Endothelial cell of umbilical vein (primary cell): ENCODE results near the gene LRRTM3. TPM values are rescaled to one million over a fixed set of nuclear protein-coding genes. Genes with fewer than 3 reads are reported as not detected.

Experiments
- BruUV-seq: library from RNA; stranded (reverse); fragments of 400-500 nt; replicated peaks from 2 replicates; lab custom pipeline; 2021; lab: Mats Ljungman, UMichigan
- CTCF ChIA-PET: fragments of 300-600, 350-600 bp; sonication (Branson Sonifier 250); formaldehyde crosslinking; loops from one replicate; lab custom pipeline; 2021; ENCODE audit warnings: antibody characterized with exemption, inconsistent platforms; lab: Charles Lee
- POLR2A ChIA-PET: fragments of 300-600, 350-600 bp; sonication (Branson Sonifier 250); formaldehyde crosslinking; loops from one replicate; lab custom pipeline; 2021; ENCODE audit warnings: antibody characterized with exemption, inconsistent platforms; lab: Charles Lee
- DNase-seq: peaks from one replicate; pipeline ENCODE4 v3.0.0-alpha.2; 2011; ENCODE audit warnings: low read depth, low spot score
- FAIRE-seq: peaks from 2 replicates; lab custom pipeline; 2011; peaks lifted over from hg19 to GRCh38; lab: Jason Lieb, UNC
- H2AFZ ChIP-seq: 2 replicates; pipeline ENCODE4 v1.6.0; 2012; ENCODE audit warnings: low read depth, low read length, control low read depth, inconsistent platforms
- H3K27ac ChIP-seq: 2 replicates; pipeline ENCODE4 v1.5.1; 2011; ENCODE audit warnings: low read depth, mild to moderate bottlenecking, control low read depth, low read length, moderate library complexity; ENCODE audit not compliant: insufficient read depth
- H3K27me3 ChIP-seq, 2 experiments: 2 replicates each; pipeline versions ENCODE4 v1.6.0 to v1.6.1; 2011; ENCODE audit warnings: low read length in 2 of 2, mixed read lengths in 1 of 2; ENCODE audit not compliant: control insufficient read depth in 2 of 2, insufficient read depth in 2 of 2
- H3K36me3 ChIP-seq, 2 experiments: 2 replicates in 1 of 2; 3 replicates in 1 of 2; pipeline ENCODE4 v1.5.1; 2011; ENCODE audit warnings: low read length in 2 of 2, mild to moderate bottlenecking in 1 of 2, moderate library complexity in 1 of 2; ENCODE audit not compliant: control insufficient read depth in 2 of 2, insufficient read depth in 2 of 2; ENCODE audit errors: extremely low read depth in 1 of 2
- H3K4me1 ChIP-seq: 3 replicates; pipeline ENCODE4 v1.5.1; 2011; ENCODE audit warnings: mild to moderate bottlenecking, low read length; ENCODE audit not compliant: control insufficient read depth, insufficient read depth; ENCODE audit errors: extremely low read depth
- H3K4me2 ChIP-seq: 2 replicates; pipeline ENCODE4 v1.6.1; 2011; ENCODE audit warnings: low read length, control low read depth, mixed read lengths; ENCODE audit not compliant: insufficient read depth
- H3K4me3 ChIP-seq, 3 experiments: fragments of 200-600 bp in 1 of 3; sonication (generic), shearing (Covaris generic) in 1 of 3; replicated peaks in 1 of 3; 2 replicates each; pipeline ENCODE4 v1.5.1; 2011 to 2016; ENCODE audit warnings: control low read depth in 3 of 3, low read length in 3 of 3, mild to moderate bottlenecking in 2 of 3, inconsistent platforms in 1 of 3, low read depth in 1 of 3, moderate library complexity in 1 of 3; ENCODE audit not compliant: insufficient read depth in 1 of 3
- H3K79me2 ChIP-seq: 2 replicates; pipeline ENCODE4 v1.6.0; 2012; ENCODE audit warnings: low read length, inconsistent platforms; ENCODE audit not compliant: control insufficient read depth, insufficient read depth
- H3K9ac ChIP-seq: replicated peaks from 2 replicates; pipeline ENCODE3; 2011; ENCODE audit warnings: low read length, control low read depth; ENCODE audit not compliant: insufficient read depth; ENCODE audit errors: extremely low read depth
- H3K9me1 ChIP-seq: replicated peaks from 3 replicates; pipeline ENCODE4 v1.6.0; 2011; ENCODE audit warnings: mild to moderate bottlenecking, low read length; ENCODE audit not compliant: control insufficient read depth, insufficient read depth; ENCODE audit errors: extremely low read depth
- H3K9me3 ChIP-seq: replicated peaks from 2 replicates; pipeline ENCODE4 v1.5.1; 2012; ENCODE audit warnings: low read length, inconsistent platforms; ENCODE audit not compliant: control insufficient read depth, insufficient read depth
- H4K20me1 ChIP-seq: replicated peaks from 2 replicates; pipeline ENCODE3; 2011; ENCODE audit warnings: mild to moderate bottlenecking, low read length; ENCODE audit not compliant: control insufficient read depth, insufficient read depth; ENCODE audit errors: extremely low read depth
- EZH2 ChIP-seq: IDR thresholded peaks from 2 replicates; pipeline ENCODE4 v1.6.1; 2012; ENCODE audit warnings: borderline replicate concordance, low read depth, mild to moderate bottlenecking, moderate library complexity, low read length, inconsistent platforms; ENCODE audit not compliant: severe bottlenecking
- FOS ChIP-seq: IDR thresholded peaks from 2 replicates; pipeline ENCODE4 v1.6.1; 2011; ENCODE audit warnings: mild to moderate bottlenecking, low read length, moderate library complexity, borderline replicate concordance; ENCODE audit not compliant: insufficient read depth
- GATA2 ChIP-seq: IDR thresholded peaks from 2 replicates; pipeline ENCODE4 v1.7.0; 2011; ENCODE audit warnings: low read depth, mild to moderate bottlenecking, moderate library complexity, mixed read lengths, low read length; ENCODE audit not compliant: insufficient read length, insufficient read depth
- MAX ChIP-seq: IDR thresholded peaks from 2 replicates; pipeline ENCODE4 v1.6.1; 2011; ENCODE audit not compliant: insufficient read depth, insufficient read length
- POLR2AphosphoS5 ChIP-seq: IDR thresholded peaks from 2 replicates; pipeline ENCODE4 v1.6.1; 2012; ENCODE audit warnings: low read depth, mild to moderate bottlenecking, control low read depth, low read length, moderate library complexity; ENCODE audit not compliant: insufficient read depth
- dilution Hi-C: fragments of 300-500 bp; cut with MboI; formaldehyde crosslinking; loops from one replicate; pipeline ENCODE4 v1.15.0; 2019; ENCODE audit warnings: low sequenced_read_pairs; ENCODE audit not compliant: extremely low pct_ligation_motif_present
- intact Hi-C: fragments of 100-400 bp; cut with micrococcal nuclease; formaldehyde crosslinking; loops from one replicate; pipeline ENCODE4 v1.10.0; 2022
- polyA plus RNA-seq, 4 experiments: library from polyadenylated mRNA; depleted of rRNA in 3 of 4; stranded (reverse) in 3 of 4; unstranded in 1 of 4; fragments of >200 nt; gene quantifications; 2 replicates each; pipeline versions ENCODE4 v1.2.1 to v1.2.3, GENCODE V29; 2011 to 2012; ENCODE audit warnings: missing spikeins in 1 of 4
- total RNA-seq: library from RNA; stranded (reverse); gene quantifications from 2 replicates; pipeline ENCODE4 v1.2.3, GENCODE V29; 2021

The LRRTM3 gene
- total and polyA plus RNA-seq, 2 donors (not counting 3 experiments of a cell fraction or from before 2014, with no cell fraction given) = not detected

GRCh38 chr10:66926841-66927240 is 1.0 kb downstream of the LRRTM3 start:
- DNase-seq (no peak), FAIRE-seq (no peak)
- no peaks in the 10 kb centered on the region for H3K9me3 ChIP-seq
- H3K79me2 ChIP-seq = no peaks in the 10 kb centered on the region
- no TSS peak for BruUV-seq
- H3K9me1 ChIP-seq = no peaks in the 10 kb centered on the region
- peaks cover 25 to 28% of the 10 kb centered on the region in 2 experiments for H3K27me3 ChIP-seq
- no peaks in the 10 kb centered on the region for H3K4me1 ChIP-seq
- TF ChIP-seq MAX = no peak
- no peak for TF ChIP-seq GATA2
- TF ChIP-seq POLR2AphosphoS5 = no peak
- ChIA-PET POLR2A (no interaction called here), CTCF (interaction anchor here (1.9 kb wide), 1 partner anchor 594 kb away, joined by 7 read pairs; no protein-coding TSS in a partner anchor)
- H3K27ac ChIP-seq = no peak overlapping the region
- no peaks in the 10 kb centered on the region for H4K20me1 ChIP-seq
- no peak overlapping the region for H3K4me2 ChIP-seq
- dilution Hi-C loops (no loop called here), intact Hi-C loops (no loop called here)
- H3K4me3 ChIP-seq = no peak overlapping the region
- no peaks in the 10 kb centered on the region for H3K36me3 ChIP-seq
- no peak overlapping the region for H3K9ac ChIP-seq
- H2AFZ ChIP-seq = no peak overlapping the region

GRCh38 chr10:66927251-66927935 is 1.6 kb downstream of the LRRTM3 start:
- Histone ChIP-seq H3K4me2 (no peak overlapping the region), H3K9me1 (no peaks in the 10 kb centered on the region), H3K9me3 (no peaks in the 10 kb centered on the region), H3K4me3 (no peak overlapping the region), H3K4me1 (no peaks in the 10 kb centered on the region), H3K27me3 (peaks cover 25 to 28% of the 10 kb centered on the region in 2 experiments), H4K20me1 (no peaks in the 10 kb centered on the region), H3K27ac (no peak overlapping the region), H2AFZ (no peak overlapping the region), H3K9ac (no peak overlapping the region), H3K79me2 (no peaks in the 10 kb centered on the region), H3K36me3 (no peaks in the 10 kb centered on the region)
- BruUV-seq = no TSS peak
- intact Hi-C loops (no loop called here), dilution Hi-C loops (no loop called here)
- TF ChIP-seq FOS = no peak
- TF ChIP-seq EZH2 = peak; percentile 43
- DNase-seq = no peak
- ChIA-PET CTCF (interaction anchor here (1.9 kb wide), 1 partner anchor 594 kb away, joined by 7 read pairs; no protein-coding TSS in a partner anchor), POLR2A (no interaction called here)
- FAIRE-seq = no peak
